Measurements from ENCODE around the gene NFIB. TPM values are rescaled to one million over a fixed set of nuclear protein-coding genes. Genes with fewer than 3 reads are reported as not detected.

Gene NFIB
- total RNA-seq, 2 donors from 2014 or later = 53.0 to 54.0 TPM

- no peaks in the 10 kb centered on the region for H3K36me3 ChIP-seq
- H3K9ac ChIP-seq (ENCODE audit: low read depth in 2 of 2, low read length in 2 of 2) = peak overlapping the region; percentile 74 to 85
- H3K4me1 ChIP-seq = no peaks in the 10 kb centered on the region
- intact Hi-C loops (cut with DNase I) = no loop called here
- peak overlapping the region; percentile 88 for H3K27ac ChIP-seq
- no peak for TF ChIP-seq CTCF (IDR thresholded peaks at IDR 0.05)
- H3K4me3 ChIP-seq = peak overlapping the region; percentile 64
- peak; percentile 95 for DNase-seq
- H3K27me3 ChIP-seq = no peaks in the 10 kb centered on the region
- H3K9me3 ChIP-seq = no peaks in the 10 kb centered on the region
Observed at GRCh38 chr9:14322211-14323082, 8.5 kb upstream of the NFIB start.

- no peaks in the 10 kb centered on the region for H3K9me3 ChIP-seq
- peak overlapping the region; percentile 88 for H3K27ac ChIP-seq
- peak overlapping the region; percentile 64 for H3K4me3 ChIP-seq
- no peak for TF ChIP-seq CTCF (IDR thresholded peaks at IDR 0.05)
- H3K9ac ChIP-seq (ENCODE audit: low read depth in 2 of 2, low read length in 2 of 2) = peak overlapping the region; percentile 52 to 74
- DNase-seq = no peak
- H3K4me1 ChIP-seq = no peaks in the 10 kb centered on the region
- H3K27me3 ChIP-seq = no peaks in the 10 kb centered on the region
- H3K36me3 ChIP-seq = no peaks in the 10 kb centered on the region
- intact Hi-C loops (cut with DNase I) = no loop called here
Observed at GRCh38 chr9:14321517-14322130, 7.7 kb upstream of the NFIB start.

GRCh38 chr9:14320271-14321181 is 6.6 kb upstream of the NFIB start:
- intact Hi-C loops (cut with DNase I) = no loop called here
- Histone ChIP-seq H3K27me3 (no peaks in the 10 kb centered on the region), H3K9me3 (no peaks in the 10 kb centered on the region), H3K4me3 (no peak overlapping the region), H3K27ac (peak overlapping the region; percentile 74), H3K4me1 (no peaks in the 10 kb centered on the region), H3K9ac (ENCODE audit: low read depth in 2 of 2, low read length in 2 of 2) (peak overlapping the region in 1 of 2 donors; percentile 74), H3K36me3 (no peaks in the 10 kb centered on the region)
- no peak for TF ChIP-seq CTCF (IDR thresholded peaks at IDR 0.05)
- DNase-seq = peak; percentile 54

GRCh38 chr9:14318934-14319580 is 5.1 kb upstream of the NFIB start:
- intact Hi-C loops (cut with DNase I) = loop anchor here (10.0 kb wide), 1 partner anchor 104 kb away; no protein-coding TSS in a partner anchor
- no peak for DNase-seq
- TF ChIP-seq CTCF (IDR thresholded peaks at IDR 0.05) = no peak
- Histone ChIP-seq H3K4me3 (no peak overlapping the region), H3K4me1 (no peaks in the 10 kb centered on the region), H3K36me3 (no peaks in the 10 kb centered on the region), H3K9ac (ENCODE audit: low read depth in 2 of 2, low read length in 2 of 2) (no peak overlapping the region), H3K9me3 (no peaks in the 10 kb centered on the region), H3K27me3 (no peaks in the 10 kb centered on the region), H3K27ac (peak overlapping the region; percentile 3)

Data from colonic mucosa (tissue), 4 donors.